Stimulated activated CD4-positive, alpha-beta T cell treated with anti-CD3 and anti-CD28 coated beads, Interleukin-1b, Interleukin-23, amount 100 ng/mL, for 1 hour (primary cell): ENCODE data around the gene CRYBA4.
"Not testable (repeated sequence)": the region's sequence is repeated elsewhere in the genome, so short reads cannot be mapped to it uniquely, and the experiment has no call there.

Experiments used
- DNase-seq, 2 donors: peaks; one replicate each; pipeline ENCODE4 v3.0.0-alpha.2; 2020; ENCODE audit warnings: low read depth in 2 of 2

Gene CRYBA4

GRCh38 chr22:26597026-26597425, 24.7 kb upstream of the CRYBA4 start:
- DNase-seq = no peak

DNA sequence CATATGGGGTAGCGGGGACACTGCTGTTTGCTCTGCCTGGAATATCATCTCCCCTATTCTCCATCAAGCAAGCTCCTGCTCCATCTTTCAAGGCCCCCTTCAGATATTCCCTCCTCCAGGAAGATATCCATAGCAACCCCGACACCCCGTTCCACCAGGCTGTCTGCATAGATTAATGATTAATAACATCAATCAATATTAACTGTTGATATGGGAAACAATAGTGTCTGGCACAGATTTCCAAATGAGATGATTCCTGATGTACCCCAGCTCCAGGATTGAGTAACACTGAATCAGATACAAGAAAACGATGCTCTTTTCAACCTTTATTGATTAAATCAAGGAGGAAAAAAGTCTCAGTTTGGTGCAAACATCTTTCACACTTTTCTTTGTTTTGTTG, 24.3 kb upstream of the CRYBA4 start:
- DNase-seq = no peak

DNA sequence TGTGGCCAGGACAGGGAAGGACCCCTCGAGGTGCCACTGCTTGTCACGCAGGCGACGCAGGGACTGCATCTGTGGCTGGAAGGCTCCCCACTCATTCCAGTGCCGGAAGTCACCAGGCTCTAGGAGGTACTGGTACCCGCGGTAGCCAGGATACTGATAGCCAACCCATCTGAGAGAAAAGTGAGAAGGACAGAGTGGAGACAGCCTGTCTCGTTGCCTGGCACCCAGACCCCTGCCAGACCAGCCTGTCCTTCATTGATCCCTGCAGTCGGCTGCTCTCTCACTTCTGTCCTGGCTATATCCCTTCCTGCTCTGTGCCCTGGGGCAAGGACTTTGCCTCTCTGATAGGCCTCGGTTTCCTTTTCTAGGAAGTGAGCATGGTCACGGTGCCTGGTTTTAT, 22.3 kb upstream of the CRYBA4 start:
- DNase-seq = no peak

GRCh38 chr22:26601726-26602125, 20.0 kb upstream of the CRYBA4 start:
- DNase-seq = no peak

GRCh38 chr22:26602127-26602526, 19.6 kb upstream of the CRYBA4 start:
- no peak for DNase-seq

GRCh38 chr22:26604368-26604767, 17.4 kb upstream of the CRYBA4 start:
- DNase-seq = no peak

DNA sequence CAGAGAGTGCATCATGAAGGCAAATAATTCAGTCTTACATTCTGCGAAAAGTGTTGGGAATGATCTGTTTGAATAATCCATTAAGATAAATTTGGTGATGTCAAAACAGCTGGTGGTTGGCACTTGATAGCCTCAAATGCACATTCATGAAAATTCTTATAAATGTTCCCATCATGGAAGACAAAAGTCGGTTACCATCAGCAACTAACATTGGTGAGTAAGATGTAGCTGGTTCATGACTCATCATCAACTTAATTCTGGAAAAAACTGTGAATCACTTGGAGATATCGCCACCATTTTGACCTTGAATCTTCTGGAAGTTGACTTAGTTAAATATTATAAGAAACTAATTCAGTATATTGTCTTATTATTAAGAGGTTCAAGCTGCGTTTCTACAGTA, 15.2 kb upstream of the CRYBA4 start:
- DNase-seq = no peak

DNA sequence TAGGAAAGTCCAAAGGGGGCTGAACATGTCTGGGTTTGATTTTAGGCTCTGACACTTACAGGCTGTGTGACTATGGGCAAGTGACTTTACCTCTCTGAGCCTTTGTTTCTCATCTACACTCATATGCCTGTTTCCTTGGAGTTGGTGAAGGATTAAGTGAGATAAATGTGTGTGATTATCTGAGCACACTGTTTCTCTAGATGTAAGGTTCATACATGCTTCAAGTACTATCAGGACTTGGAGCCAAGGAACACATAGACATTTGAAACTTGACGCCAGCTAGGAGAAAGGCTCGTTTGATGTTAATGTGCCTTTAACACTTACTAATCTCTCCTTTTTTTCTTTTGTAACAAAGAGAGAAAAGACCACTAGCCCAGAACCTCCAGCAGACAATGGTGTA, 13.6 kb upstream of the CRYBA4 start:
- DNase-seq = no peak

GRCh38 chr22:26609287-26609686, 12.5 kb upstream of the CRYBA4 start:
- DNase-seq = no peak

GRCh38 chr22:26610072-26610958, 11.4 kb upstream of the CRYBA4 start:
- no peak for DNase-seq

- DNase-seq = no peak
Measured at GRCh38 chr22:26610996-26611395, 10.8 kb upstream of the CRYBA4 start.

GRCh38 chr22:26612652-26613051, 9.1 kb upstream of the CRYBA4 start:
- no peak for DNase-seq

DNA sequence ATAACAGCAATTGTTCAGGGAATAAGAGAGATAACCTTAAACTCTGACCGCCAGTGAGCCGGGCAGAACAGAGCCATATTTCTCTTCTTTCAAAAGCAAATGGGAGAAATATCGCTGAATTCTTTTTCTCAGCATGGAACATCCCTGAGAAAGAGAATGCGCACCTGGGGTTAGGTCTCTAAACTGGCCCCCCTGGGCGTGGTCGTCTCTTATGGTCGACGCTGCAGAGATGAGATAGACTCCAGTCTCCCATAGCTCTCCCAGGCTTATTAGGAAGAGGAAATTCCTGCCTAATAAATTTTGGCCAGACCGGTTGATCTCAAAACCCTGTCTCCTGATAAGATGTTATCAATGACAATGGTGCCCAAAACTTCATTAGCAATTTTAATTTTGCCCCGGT, 8.0 kb upstream of the CRYBA4 start:
- not testable (repeated sequence) for DNase-seq

- no peak for DNase-seq
Measured at GRCh38 chr22:26614322-26614721, 7.4 kb upstream of the CRYBA4 start.

- no peak for DNase-seq
Measured at GRCh38 chr22:26615149-26615548, 6.6 kb upstream of the CRYBA4 start.

DNA sequence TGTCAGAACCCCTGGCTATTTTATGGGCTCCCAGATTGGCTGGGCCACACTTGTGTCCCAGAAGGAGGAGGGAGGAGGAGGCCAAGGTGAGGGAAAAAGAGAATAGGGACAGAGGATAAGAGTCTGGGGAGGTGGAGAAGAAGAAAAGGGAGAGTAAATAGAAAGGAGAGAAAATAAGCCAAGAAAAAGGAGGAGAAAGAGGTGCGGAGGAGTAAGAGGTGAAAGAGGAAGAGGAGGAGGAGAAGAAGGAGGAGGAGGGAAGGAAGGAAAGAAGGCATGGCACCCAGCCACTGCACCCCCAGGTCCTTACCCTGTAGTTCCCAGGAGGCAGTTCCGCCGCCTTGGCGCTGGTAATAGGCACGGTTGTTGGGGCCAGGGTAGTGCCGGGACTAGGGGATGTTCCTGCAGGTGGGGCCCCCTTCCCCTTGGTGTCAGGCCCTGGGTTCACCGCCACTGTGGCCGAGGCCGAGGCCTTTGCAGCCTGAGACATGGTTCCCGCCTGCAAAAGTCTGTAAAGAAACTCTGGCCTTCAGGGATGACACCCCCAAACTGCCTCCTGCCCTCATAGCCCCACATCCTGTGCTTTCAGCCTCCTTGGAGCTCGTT, 5.8 kb upstream of the CRYBA4 start:
- no peak for DNase-seq

DNA sequence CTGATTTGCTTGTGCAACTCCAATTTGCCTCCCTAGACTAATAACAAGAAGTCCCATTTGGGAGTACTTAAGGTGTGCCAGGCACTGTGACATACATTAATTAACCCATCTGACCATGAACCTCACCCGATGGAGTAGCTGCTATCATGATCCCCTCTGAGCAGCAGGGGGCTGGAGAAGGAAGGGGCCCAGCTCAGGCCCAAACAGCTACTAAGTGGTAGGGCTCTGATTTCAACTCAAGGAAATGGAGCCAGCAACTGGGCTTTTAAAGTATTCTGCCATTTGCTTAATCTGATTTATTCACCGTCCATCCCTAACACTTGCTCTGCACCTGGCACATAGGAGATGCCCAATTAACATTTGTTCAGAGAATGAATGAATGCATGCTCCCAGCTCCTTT, 5.1 kb upstream of the CRYBA4 start:
- DNase-seq = no peak

GRCh38 chr22:26617271-26618199, 4.2 kb upstream of the CRYBA4 start, which contains the start of gene CRYBB1:
Gene CRYBB1, minus strand, starts transcription at chr22:26618027. Its CDS starts 1,708 bp downstream, at chr22:26616319.
- no peak for DNase-seq

DNA sequence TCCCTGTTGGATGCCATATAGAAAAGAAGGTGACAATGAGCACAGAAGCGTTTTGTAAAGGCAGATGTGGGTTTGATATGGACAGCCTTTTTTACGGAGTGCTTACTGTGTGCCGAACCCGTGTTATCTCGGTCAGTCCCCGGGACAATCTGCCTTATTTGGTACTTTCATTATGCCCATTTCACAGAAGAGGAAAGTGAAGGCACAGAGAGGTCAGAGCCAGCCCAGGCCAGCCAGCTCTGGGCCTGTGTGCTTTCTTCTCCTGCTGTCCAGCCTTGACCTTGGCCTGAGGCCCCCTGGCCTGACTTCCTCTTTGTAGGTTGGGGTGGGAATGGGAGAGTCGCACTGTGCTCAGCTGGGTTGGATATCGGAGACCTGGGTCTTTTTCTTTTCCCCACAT, 3.3 kb upstream of the CRYBA4 start:
- DNase-seq = no peak

DNA sequence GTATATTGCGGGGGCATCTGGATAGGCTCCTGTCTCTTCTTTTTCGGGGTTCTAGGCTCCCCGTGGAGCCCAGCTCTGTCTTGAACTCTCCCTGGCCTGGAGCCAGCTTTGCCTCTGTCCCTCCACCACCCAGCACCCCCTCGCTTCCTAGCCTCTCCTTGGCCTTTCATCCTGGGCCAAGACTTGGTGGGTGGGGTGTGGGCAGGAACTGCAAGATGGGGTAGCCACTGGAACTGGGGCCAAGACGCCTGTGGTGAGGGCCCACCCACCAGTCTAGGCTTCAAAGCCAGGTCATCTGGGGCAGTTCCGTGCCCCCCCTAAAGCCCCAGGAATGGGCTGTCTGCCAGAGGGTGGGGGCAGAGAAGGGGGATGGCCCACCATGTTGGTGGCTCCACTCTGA, 2.3 kb upstream of the CRYBA4 start:
- DNase-seq = no peak

DNA sequence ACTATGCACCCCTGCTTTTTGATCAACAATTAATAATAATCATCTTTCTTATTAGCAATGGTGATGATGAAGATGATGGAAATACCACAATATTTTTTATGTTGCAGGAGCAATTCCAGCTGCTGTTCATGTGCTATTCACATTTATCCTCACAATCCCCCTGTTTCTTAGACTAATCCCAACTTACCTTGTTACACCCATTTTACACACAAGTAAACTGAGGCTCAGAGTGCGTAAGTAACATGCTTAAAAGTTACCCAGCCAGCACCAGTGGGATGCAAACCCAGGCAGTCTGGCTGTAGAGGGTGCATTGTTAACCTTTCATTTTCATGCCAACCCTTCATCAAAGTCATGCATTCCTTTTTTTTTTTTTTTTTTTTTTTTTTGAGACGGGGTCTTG, 1.6 kb upstream of the CRYBA4 start:
- no peak for DNase-seq

DNA sequence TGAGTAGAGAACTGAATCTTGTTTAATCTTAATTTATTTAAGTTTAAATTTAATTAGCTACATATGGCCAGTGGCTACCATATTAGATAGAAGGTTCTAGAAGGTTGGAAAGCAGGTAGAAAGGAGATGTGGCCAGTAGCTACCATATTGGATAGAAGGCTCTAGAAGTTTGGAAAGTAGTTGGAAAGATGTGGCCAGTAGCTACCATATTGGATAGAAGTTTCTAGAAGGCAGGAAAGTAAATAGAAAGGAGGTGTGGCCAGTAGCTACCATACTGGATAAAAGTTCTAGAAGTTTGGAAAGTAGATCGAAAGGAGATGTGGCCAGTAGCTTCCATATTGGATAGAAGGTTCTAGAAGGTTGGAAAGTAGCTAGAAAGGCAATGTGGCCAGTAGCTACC, 2.2 kb downstream of the CRYBA4 start:
- no peak for DNase-seq
